NB4 (cell line): ENCODE data around the gene SERTAD4.

Experiments used
- MYC ChIP-seq: IDR thresholded peaks from 2 replicates; pipeline ENCODE4 v1.6.1; 2011; ENCODE audit warnings: low read depth, low read length
- POLR2A ChIP-seq: IDR thresholded peaks from 2 replicates; pipeline ENCODE4 v1.6.1; 2011; ENCODE audit warnings: mild to moderate bottlenecking; ENCODE audit not compliant: insufficient read length; ENCODE audit errors: extremely low read depth
- TF ChIP-seq, protein P1 (sequence below): IDR thresholded peaks from one replicate; pipeline ENCODE4 v1.5.1; 2012; ENCODE audit warnings: low read depth, low read length
- TF ChIP-seq, protein P2 (sequence below): IDR thresholded peaks from 2 replicates; pipeline ENCODE4 v1.6.1; 2011; ENCODE audit warnings: low read depth, low read length

DNA sequence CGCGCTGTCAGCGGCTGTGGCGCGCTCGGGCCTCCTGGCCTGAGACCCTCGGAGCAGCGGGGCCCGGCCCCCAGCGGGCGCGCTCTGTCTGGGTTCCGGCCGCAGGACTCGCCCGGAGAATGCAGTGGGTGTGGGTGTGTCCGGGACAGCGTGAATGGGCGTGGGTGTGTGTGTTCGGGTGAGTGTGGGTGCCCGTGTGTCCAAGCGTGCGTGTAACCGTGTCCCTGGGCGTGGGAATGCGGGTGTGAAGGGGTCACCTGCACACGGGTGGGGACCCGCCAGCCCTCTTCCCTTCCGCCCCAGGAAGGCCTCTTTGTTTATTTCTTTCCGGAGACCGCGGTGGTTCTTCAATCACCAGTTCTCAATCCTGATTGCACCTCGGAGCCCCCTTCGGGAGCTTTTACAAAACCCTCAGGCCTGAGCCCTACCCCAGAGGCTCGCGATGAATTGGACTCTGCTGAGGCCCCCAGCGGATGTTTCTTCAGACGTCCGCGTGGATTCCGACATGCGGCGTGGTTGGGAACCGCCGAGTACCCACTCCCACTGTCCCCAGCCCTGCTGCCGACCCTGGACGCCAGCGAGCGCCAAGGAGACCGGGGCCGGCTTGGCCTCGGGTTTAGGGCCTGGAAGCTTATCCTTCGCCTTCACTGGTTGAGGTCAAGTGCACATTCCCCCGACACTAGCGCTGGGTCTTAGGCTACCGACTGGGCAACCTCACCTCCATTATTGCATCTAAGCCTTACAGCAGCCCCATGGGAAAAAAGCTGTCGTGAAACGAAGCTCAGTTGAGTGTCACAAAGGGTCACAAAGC is 19.3 kb downstream of the SERTAD4 start:
- TF ChIP-seq, protein P1, sequence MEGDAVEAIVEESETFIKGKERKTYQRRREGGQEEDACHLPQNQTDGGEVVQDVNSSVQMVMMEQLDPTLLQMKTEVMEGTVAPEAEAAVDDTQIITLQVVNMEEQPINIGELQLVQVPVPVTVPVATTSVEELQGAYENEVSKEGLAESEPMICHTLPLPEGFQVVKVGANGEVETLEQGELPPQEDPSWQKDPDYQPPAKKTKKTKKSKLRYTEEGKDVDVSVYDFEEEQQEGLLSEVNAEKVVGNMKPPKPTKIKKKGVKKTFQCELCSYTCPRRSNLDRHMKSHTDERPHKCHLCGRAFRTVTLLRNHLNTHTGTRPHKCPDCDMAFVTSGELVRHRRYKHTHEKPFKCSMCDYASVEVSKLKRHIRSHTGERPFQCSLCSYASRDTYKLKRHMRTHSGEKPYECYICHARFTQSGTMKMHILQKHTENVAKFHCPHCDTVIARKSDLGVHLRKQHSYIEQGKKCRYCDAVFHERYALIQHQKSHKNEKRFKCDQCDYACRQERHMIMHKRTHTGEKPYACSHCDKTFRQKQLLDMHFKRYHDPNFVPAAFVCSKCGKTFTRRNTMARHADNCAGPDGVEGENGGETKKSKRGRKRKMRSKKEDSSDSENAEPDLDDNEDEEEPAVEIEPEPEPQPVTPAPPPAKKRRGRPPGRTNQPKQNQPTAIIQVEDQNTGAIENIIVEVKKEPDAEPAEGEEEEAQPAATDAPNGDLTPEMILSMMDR = no peak
- TF ChIP-seq, protein P2, sequence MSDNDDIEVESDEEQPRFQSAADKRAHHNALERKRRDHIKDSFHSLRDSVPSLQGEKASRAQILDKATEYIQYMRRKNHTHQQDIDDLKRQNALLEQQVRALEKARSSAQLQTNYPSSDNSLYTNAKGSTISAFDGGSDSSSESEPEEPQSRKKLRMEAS = no peak
- TF ChIP-seq POLR2A (no peak), MYC (no peak)
